H1 (cell line): ENCODE measurements around the gene SLC39A11. TPM values are rescaled to one million over a fixed set of nuclear protein-coding genes. Genes with fewer than 3 reads are reported as not detected.

ENCODE experiments used
- ASH2L ChIP-seq: fragments of 200-600, 300-600 bp; sonication (generic); IDR thresholded peaks from one replicate; pipeline ENCODE4 v1.7.1; 2017; ENCODE audit warnings: low read length
- CHD7 ChIP-seq: fragments of 300-600 bp; sonication (generic); IDR thresholded peaks from 2 replicates; pipeline ENCODE4 v1.7.1; 2012; ENCODE audit warnings: low read length, moderate library complexity, mild to moderate bottlenecking, inconsistent platforms; ENCODE audit not compliant: insufficient replicate concordance
- CTCF ChIP-seq, 3 experiments: IDR thresholded peaks; 1 replicate in 2 of 3; 2 replicates in 1 of 3; pipeline versions ENCODE4 v1.5.1 to v1.6.1; 2011; ENCODE audit warnings: low read length in 3 of 3, mild to moderate bottlenecking in 3 of 3, inconsistent platforms in 2 of 3, low read depth in 1 of 3, moderate library complexity in 1 of 3; ENCODE audit not compliant: insufficient read depth in 1 of 3; ENCODE audit errors: control extremely low read depth in 1 of 3
- RAD21 ChIP-seq, 2 experiments: IDR thresholded peaks in 1 of 2; conservative IDR thresholded peaks in 1 of 2; 2 replicates each; pipeline ENCODE4 v1.6.1; 2011; ENCODE audit warnings: low read depth in 2 of 2, low read length in 2 of 2, improper control_type of control experiment in 1 of 2, inconsistent platforms in 1 of 2, mild to moderate bottlenecking in 1 of 2, moderate library complexity in 1 of 2
- SUZ12 ChIP-seq: fragments of 200-600 bp; sonication (generic); IDR thresholded peaks from 2 replicates; pipeline ENCODE4 v1.6.1; 2012; ENCODE audit warnings: mild to moderate bottlenecking, inconsistent platforms, low read length, moderate library complexity, mixed read lengths
- polyA plus RNA-seq, 7 experiments: library from polyadenylated mRNA; depleted of rRNA in 3 of 7; stranded (reverse) in 5 of 7; unstranded in 2 of 7; fragments of >200 nt in 5 of 7; fragments of 200-250 nt in 2 of 7; gene quantifications; 1 replicate in 5 of 7; 2 replicates in 1 of 7; 4 replicates in 1 of 7; pipeline versions ENCODE4 v1.2.1 to v1.2.3, GENCODE V29; 2011 to 2013; ENCODE audit warnings: missing spikeins in 2 of 7, mixed read lengths in 2 of 7
- total RNA-seq: library from RNA; stranded (reverse); fragmentation: NEBNext Ultra II Directional; extraction: Animal tissue kit (Norgen Biotek cat#: 25700); gene quantifications from 2 replicates; pipeline ENCODE4 v1.2.1, GENCODE V29; 2021

The SLC39A11 gene
- total and polyA plus RNA-seq, 2 of the 8 experiments (the other 6 are each of a cell fraction or from before 2014, with no cell fraction given) = 12.2 to 19.6 TPM

- TF ChIP-seq CHD7 = no peak
- no peak for TF ChIP-seq SUZ12
- TF ChIP-seq RAD21 (IDR thresholded peaks at IDR 0.05 in 1 of 2, conservative IDR thresholded peaks at IDR 0.05 in 1 of 2; ENCODE audit: low read depth in 2 of 2, low read length in 2 of 2) = no peak
- no peak for TF ChIP-seq ASH2L
- TF ChIP-seq CTCF (IDR thresholded peaks at IDR 0.05; ENCODE audit: control extremely low read depth in 1 of 3, insufficient read depth in 1 of 3, low read depth in 1 of 3, low read length in 3 of 3) = no peak
- TF ChIP-seq, all 59 proteins: peak for 0
These were observed 228.8 kb downstream of the SLC39A11 start (continued) for GRCh38 chr17:72863526-72864211.
